PC-3 (cell line): ENCODE results near the gene NSA2. TPM values are rescaled to one million over a fixed set of nuclear protein-coding genes. Genes with fewer than 3 reads are reported as not detected.
"Not testable (repeated sequence)": the region's sequence is repeated elsewhere in the genome, so short reads cannot be mapped to it uniquely, and the experiment has no call there.

Experiments used
- ATAC-seq: fragments of 200-7000 bp; cut with Tn5 transposase; 2 replicates; pipeline ENCODE4 v1.9.1; 2020; ENCODE audit warnings: mild to moderate bottlenecking, moderate library complexity
- BruUV-seq: library from RNA; stranded (reverse); fragments of 400-500 nt; replicated peaks from 2 replicates; lab custom pipeline; 2021; lab: Mats Ljungman, UMichigan
- CTCF ChIA-PET: fragments of 300-600 bp; sonication (Branson Sonifier 250); formaldehyde crosslinking; loops from one replicate; lab custom pipeline; 2022; ENCODE audit warnings: antibody characterized with exemption; lab: Charles Lee
- POLR2A ChIA-PET: fragments of 300-600 bp; sonication (Branson Sonifier 250); formaldehyde crosslinking; loops from one replicate; lab custom pipeline; 2022; ENCODE audit warnings: antibody characterized with exemption; ENCODE audit not compliant: unreplicated experiment; lab: Charles Lee
- DNase-seq: peaks from one replicate; pipeline ENCODE4 v3.0.0-alpha.2; 2015
- H2AFZ ChIP-seq: fragments of 300-600 bp; sonication (generic); 2 replicates; pipeline ENCODE4 v1.6.0; 2016; ENCODE audit warnings: antibody characterized with exemption, low read length
- H3F3A ChIP-seq: fragments of 300-600 bp; sonication (generic); one replicate; pipeline ENCODE4 v1.6.0; 2017; ENCODE audit warnings: antibody characterized with exemption, low read length, control low read depth, mild to moderate bottlenecking; ENCODE audit not compliant: unreplicated experiment
- H3K27ac ChIP-seq: fragments of 300-600 bp; sonication (generic); 2 replicates; pipeline ENCODE4 v1.5.1; 2016; ENCODE audit warnings: mild to moderate bottlenecking, low read length
- H3K27me3 ChIP-seq: fragments of 300-600 bp; sonication (generic); 2 replicates; pipeline ENCODE4 v1.6.1; 2016; ENCODE audit warnings: low read length, mixed read lengths
- H3K36me3 ChIP-seq: fragments of 300-600 bp; sonication (generic); 2 replicates; pipeline ENCODE4 v1.6.1; 2016; ENCODE audit warnings: low read depth, mixed run types, low read length, mixed read lengths
- H3K4me1 ChIP-seq: fragments of 300-600 bp; sonication (generic); 2 replicates; pipeline ENCODE4 v1.5.1; 2016; ENCODE audit warnings: low read length; ENCODE audit not compliant: insufficient read depth
- H3K4me2 ChIP-seq: fragments of 300-600 bp; sonication (generic); 2 replicates; pipeline ENCODE4 v1.6.0; 2016; ENCODE audit warnings: low read length
- H3K4me3 ChIP-seq: fragments of 300-600 bp; sonication (generic); 2 replicates; pipeline ENCODE4 v1.5.1; 2016; ENCODE audit warnings: mild to moderate bottlenecking, low read length, mixed read lengths
- H3K79me2 ChIP-seq: fragments of 300-600 bp; sonication (generic); 2 replicates; pipeline ENCODE4 v1.6.1; 2017; ENCODE audit warnings: low read length, mixed read lengths
- H3K9ac ChIP-seq: fragments of 300-600 bp; sonication (generic); 2 replicates; pipeline ENCODE4 v1.6.0; 2016; ENCODE audit warnings: mild to moderate bottlenecking, low read length
- H3K9me2 ChIP-seq: fragments of 300-600 bp; sonication (generic); replicated peaks from 2 replicates; pipeline ENCODE4 v1.6.1; 2016; ENCODE audit warnings: mixed run types, low read length, mixed read lengths
- H3K9me3 ChIP-seq: fragments of 300-600 bp; sonication (generic); 2 replicates; pipeline ENCODE4 v1.6.1; 2016; ENCODE audit warnings: low read length, mixed read lengths
- H4K20me1 ChIP-seq: fragments of 300-600 bp; sonication (generic); 2 replicates; pipeline ENCODE4 v1.6.1; 2016; ENCODE audit warnings: low read length, mixed read lengths
- EZH2 ChIP-seq: fragments of 300-600 bp; sonication (generic); IDR thresholded peaks from one replicate; pipeline ENCODE4 v1.6.1; 2017; ENCODE audit warnings: antibody characterized with exemption, mild to moderate bottlenecking, low read length; ENCODE audit not compliant: unreplicated experiment
- EZH2phosphoT487 ChIP-seq: fragments of 300-600 bp; sonication (generic); IDR thresholded peaks from 2 replicates; pipeline ENCODE4 v1.6.1; 2018; ENCODE audit warnings: mild to moderate bottlenecking, antibody characterized with exemption, low read length, borderline replicate concordance
- intact Hi-C: fragments of 100-400 bp; cut with micrococcal nuclease; formaldehyde crosslinking; loops from 2 replicates; pipeline ENCODE4 v1.9.0; 2023
- total RNA-seq: library from RNA; depleted of rRNA; stranded (reverse); fragments of >200 nt; gene quantifications from 2 replicates; pipeline ENCODE4 v1.2.3, GENCODE V29; 2014
- TF ChIP-seq, protein P1 (sequence below): fragments of 300-600 bp; sonication (generic); conservative IDR thresholded peaks from 2 replicates; pipeline ENCODE4 v1.5.1; 2017; ENCODE audit warnings: antibody characterized with exemption, low read depth, mild to moderate bottlenecking, low read length

NSA2 gene
- total RNA-seq, 1 experiment from 2014 or later = 51.5 TPM

DNA sequence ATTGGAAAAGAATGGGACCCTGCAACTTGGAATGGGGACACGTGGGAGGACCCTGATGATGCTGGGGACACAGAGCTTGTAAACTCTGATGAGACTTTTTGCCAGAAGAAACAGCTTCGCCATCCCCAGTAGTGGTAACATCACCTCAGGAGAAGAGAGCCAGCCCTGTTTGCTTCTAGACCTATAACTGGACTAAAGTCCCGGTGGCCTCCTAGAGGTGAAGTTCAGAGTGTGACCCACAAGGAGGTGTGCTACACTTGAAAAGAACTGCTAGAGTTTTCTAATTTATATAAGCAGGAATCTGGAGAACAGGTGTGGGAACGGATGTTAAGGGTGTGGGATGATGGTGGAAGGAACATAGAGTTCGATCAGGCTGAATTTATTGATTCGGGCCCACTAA lies 19.8 kb downstream of the NSA2 start:
- H3K9me3 ChIP-seq = no peaks in the 10 kb centered on the region
- no peak overlapping the region for H3K9ac ChIP-seq
- H3K36me3 ChIP-seq = no peaks in the 10 kb centered on the region
- no peak overlapping the region for H3K27ac ChIP-seq
- H3K79me2 ChIP-seq = no peaks in the 10 kb centered on the region
- no peaks in the 10 kb centered on the region for H4K20me1 ChIP-seq
- ATAC-seq (no peak), DNase-seq (no peak)
- no peak overlapping the region for H3K4me3 ChIP-seq
- H3F3A ChIP-seq = no peaks in the 10 kb centered on the region
- H2AFZ ChIP-seq = no peak overlapping the region
- H3K4me1 ChIP-seq = no peaks in the 10 kb centered on the region
- intact Hi-C loops = no loop called here
- ChIA-PET CTCF (no interaction called here), POLR2A (no interaction called here)
- H3K4me2 ChIP-seq = no peak overlapping the region
- no TSS peak for BruUV-seq
- no peak for TF ChIP-seq EZH2phosphoT487
- no peak for TF ChIP-seq EZH2
- TF ChIP-seq, protein P1, sequence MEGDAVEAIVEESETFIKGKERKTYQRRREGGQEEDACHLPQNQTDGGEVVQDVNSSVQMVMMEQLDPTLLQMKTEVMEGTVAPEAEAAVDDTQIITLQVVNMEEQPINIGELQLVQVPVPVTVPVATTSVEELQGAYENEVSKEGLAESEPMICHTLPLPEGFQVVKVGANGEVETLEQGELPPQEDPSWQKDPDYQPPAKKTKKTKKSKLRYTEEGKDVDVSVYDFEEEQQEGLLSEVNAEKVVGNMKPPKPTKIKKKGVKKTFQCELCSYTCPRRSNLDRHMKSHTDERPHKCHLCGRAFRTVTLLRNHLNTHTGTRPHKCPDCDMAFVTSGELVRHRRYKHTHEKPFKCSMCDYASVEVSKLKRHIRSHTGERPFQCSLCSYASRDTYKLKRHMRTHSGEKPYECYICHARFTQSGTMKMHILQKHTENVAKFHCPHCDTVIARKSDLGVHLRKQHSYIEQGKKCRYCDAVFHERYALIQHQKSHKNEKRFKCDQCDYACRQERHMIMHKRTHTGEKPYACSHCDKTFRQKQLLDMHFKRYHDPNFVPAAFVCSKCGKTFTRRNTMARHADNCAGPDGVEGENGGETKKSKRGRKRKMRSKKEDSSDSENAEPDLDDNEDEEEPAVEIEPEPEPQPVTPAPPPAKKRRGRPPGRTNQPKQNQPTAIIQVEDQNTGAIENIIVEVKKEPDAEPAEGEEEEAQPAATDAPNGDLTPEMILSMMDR = no peak
- H3K27me3 ChIP-seq = no peaks in the 10 kb centered on the region
- H3K9me2 ChIP-seq = no peaks in the 10 kb centered on the region

DNA sequence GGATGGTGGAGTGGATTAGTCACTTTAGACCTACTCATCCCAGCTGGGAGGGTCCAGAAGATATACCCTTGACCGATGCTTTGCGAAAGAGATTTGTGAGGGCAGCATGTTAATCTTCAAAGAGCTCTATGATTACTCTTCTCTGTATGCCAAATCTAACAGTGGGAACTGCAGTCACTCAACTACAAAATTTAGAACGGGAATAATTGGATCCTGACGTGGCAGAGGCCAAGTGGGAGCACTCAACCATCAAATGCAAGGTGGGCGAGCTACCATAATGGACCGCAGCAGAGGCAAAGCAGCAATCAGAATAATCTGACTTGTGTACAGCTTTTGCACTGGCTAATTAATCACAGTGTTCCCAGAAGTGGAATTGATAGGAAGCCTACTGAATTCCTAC lies 20.4 kb downstream of the NSA2 start:
- Histone ChIP-seq H3K9me2 (no peaks in the 10 kb centered on the region), H3K9me3 (no peaks in the 10 kb centered on the region), H4K20me1 (no peaks in the 10 kb centered on the region), H3K4me3 (no peak overlapping the region), H3K36me3 (no peaks in the 10 kb centered on the region), H3K79me2 (no peaks in the 10 kb centered on the region), H3F3A (no peaks in the 10 kb centered on the region), H3K4me1 (no peaks in the 10 kb centered on the region), H3K27me3 (no peaks in the 10 kb centered on the region), H2AFZ (no peak overlapping the region), H3K9ac (no peak overlapping the region), H3K27ac (no peak overlapping the region), H3K4me2 (no peak overlapping the region)
- POLR2A ChIA-PET = no interaction called here
- CTCF ChIA-PET = interaction anchor here (0.6 kb wide), 1 partner anchor 102 kb away, joined by 4 read pairs; no protein-coding TSS in a partner anchor
- intact Hi-C loops = no loop called here
- ATAC-seq = no peak
- no TSS peak for BruUV-seq
- TF ChIP-seq, protein P1 = no peak
- TF ChIP-seq EZH2 (no peak), EZH2phosphoT487 (no peak)
- DNase-seq = no peak

DNA sequence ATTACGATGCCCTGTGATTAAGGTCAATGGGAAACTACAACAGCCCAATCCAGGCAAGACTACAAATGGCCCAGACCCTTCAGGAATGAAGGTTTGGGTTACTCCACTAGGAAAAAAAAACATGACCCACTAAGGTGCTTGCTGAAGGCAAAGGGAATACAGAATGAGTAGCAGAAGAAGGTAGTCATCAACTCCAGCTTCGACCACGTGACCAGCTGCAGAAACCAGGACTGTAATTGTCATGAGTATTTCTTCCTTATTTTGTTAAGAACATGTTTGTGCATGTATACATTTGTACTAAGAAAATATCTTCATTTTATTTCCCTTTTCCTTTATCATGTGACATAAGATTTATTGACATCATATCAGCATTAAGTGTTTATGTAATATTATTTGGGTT lies 24.6 kb downstream of the NSA2 start:
- H3K4me2 ChIP-seq, H3K9me2 ChIP-seq, intact Hi-C loops, H3K79me2 ChIP-seq, POLR2A ChIA-PET, H3F3A ChIP-seq, H3K4me1 ChIP-seq, H3K27ac ChIP-seq, H3K4me3 ChIP-seq, H2AFZ ChIP-seq, ATAC-seq, H3K9ac ChIP-seq, DNase-seq, H4K20me1 ChIP-seq, H3K27me3 ChIP-seq, CTCF ChIA-PET, H3K9me3 ChIP-seq, H3K36me3 ChIP-seq, BruUV-seq: not testable (repeated sequence)
